NCI-H1417 (cell line): ENCODE data around the gene ACTMAP.
A peak's percentile ranks its signal among the peaks of the same experiment; 100 is the strongest.

ENCODE experiments used
- DNase-seq, 3 experiments: peaks; one replicate each; lab custom pipeline; 2025; lab: John Stamatoyannopoulos, UW

ACTMAP gene

GRCh38 chr19:40718774-40719391, 31.4 kb downstream of the ACTMAP start:
- DNase-seq: peak in 1 of 3 experiments; percentile 10

GRCh38 chr19:40717880-40718773, 32.1 kb downstream of the ACTMAP start:
- no peak for DNase-seq

GRCh38 chr19:40717325-40717879, 32.9 kb downstream of the ACTMAP start:
- DNase-seq: no peak

- peak; percentile 96 to 99 (median 97) for DNase-seq
These were observed 33.6 kb downstream of the ACTMAP start, which contains the start of the genes COQ8B and ITPKC for GRCh38 chr19:40716482-40717324. Gene COQ8B, minus strand, starts transcription at chr19:40716886. Its CDS starts 2,254 bp downstream, at chr19:40714632. Gene ITPKC, plus strand, starts transcription at chr19:40717112. Its CDS starts 24 bp downstream, at chr19:40717136.

- peak in 1 of 3 experiments; percentile 64 for DNase-seq
These were observed 34.2 kb downstream of the ACTMAP start for GRCh38 chr19:40716031-40716481.

- DNase-seq: peak; percentile 92 to 95 (median 95)
These were observed 35.6 kb downstream of the ACTMAP start for GRCh38 chr19:40714441-40715299.

GRCh38 chr19:40713939-40714338, 36.3 kb downstream of the ACTMAP start:
- DNase-seq: no peak

- DNase-seq: no peak
These were observed 40.5 kb downstream of the ACTMAP start for GRCh38 chr19:40709817-40710216.

- DNase-seq: no peak
These were observed 42.7 kb downstream of the ACTMAP start for GRCh38 chr19:40707615-40708014.

- DNase-seq: no peak
These were observed 44.2 kb downstream of the ACTMAP start for GRCh38 chr19:40705950-40706619.

- no peak for DNase-seq
These were observed 45.0 kb downstream of the ACTMAP start for GRCh38 chr19:40705362-40705651.

- peak in 1 of 3 experiments; percentile 3 for DNase-seq
These were observed 45.6 kb downstream of the ACTMAP start for GRCh38 chr19:40704491-40705361.

GRCh38 chr19:40703029-40703755, 47.1 kb downstream of the ACTMAP start:
- DNase-seq: no peak

GRCh38 chr19:40702337-40703012, 47.8 kb downstream of the ACTMAP start:
- no peak for DNase-seq

GRCh38 chr19:40701758-40702157, 48.5 kb downstream of the ACTMAP start:
- DNase-seq: no peak

- DNase-seq: no peak
These were observed 50.2 kb downstream of the ACTMAP start for GRCh38 chr19:40700083-40700482.

GRCh38 chr19:40697007-40697406, 53.3 kb downstream of the ACTMAP start:
- no peak for DNase-seq

GRCh38 chr19:40695881-40696280, 54.4 kb downstream of the ACTMAP start:
- no peak for DNase-seq
